NCI-H226 (cell line): ENCODE results near the gene TXNDC2.
"Not testable (repeated sequence)": the region's sequence is repeated elsewhere in the genome, so short reads cannot be mapped to it uniquely, and the experiment has no call there.

ENCODE experiments used
- DNase-seq: peaks from one replicate; pipeline ENCODE4 v3.0.0-alpha.2; 2015

TXNDC2 gene

DNA sequence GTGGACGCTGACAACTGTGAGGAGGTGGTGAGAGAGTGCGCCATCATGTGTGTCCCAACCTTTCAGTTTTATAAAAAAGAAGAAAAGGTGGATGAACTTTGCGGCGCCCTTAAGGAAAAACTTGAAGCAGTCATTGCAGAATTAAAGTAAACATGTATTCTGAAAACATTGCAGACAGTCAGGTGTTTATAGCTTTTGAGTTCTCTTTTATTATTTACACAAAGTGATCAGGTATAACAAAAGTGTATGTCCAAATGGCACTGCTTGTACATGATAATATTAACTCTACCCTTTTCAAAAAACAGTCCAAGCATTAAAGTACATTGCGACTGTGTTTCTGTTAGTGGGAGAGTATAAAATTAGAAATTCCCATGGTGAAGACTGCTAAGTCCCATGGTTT lies 2.2 kb downstream of the TXNDC2 start:
- DNase-seq, result no peak

DNA sequence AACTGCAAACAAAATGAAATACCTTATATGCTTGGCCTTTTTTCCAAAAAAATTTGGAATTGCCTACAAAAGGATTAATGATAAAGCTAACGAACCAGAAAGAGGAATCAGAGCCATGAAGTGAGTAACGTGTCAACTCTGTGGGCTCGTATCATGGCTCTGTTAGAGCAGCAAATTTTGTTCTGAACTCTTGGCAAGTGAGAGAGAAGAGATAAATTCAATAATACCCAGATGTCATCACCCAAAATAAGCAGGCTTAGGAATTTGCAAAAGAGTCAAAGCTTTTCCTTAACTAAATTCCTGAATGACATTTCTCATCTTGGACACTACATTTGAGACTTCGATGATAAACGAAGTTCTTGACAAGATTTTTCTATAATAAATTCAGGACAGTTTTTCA lies 4.4 kb downstream of the TXNDC2 start:
- DNase-seq, result no peak

DNA sequence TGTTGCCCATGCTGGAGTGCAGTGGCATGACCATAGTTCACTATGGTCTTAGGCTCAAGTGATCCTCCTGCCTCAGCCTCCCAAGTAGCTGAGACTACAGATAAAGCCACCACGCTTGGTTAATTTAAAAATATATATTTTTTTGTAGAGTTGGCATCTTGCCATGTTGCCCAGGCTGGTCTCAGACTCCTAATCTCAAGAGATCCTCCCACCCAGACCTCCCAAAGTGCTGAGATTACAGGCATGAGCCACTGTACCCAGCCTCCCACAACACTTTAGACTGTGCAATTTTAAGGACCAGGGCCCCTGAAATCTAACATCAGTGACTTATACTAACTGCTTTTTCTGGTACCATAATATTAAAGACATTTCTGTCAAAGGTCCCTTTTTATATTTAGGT lies 5.2 kb downstream of the TXNDC2 start:
- DNase-seq, result no peak

DNA sequence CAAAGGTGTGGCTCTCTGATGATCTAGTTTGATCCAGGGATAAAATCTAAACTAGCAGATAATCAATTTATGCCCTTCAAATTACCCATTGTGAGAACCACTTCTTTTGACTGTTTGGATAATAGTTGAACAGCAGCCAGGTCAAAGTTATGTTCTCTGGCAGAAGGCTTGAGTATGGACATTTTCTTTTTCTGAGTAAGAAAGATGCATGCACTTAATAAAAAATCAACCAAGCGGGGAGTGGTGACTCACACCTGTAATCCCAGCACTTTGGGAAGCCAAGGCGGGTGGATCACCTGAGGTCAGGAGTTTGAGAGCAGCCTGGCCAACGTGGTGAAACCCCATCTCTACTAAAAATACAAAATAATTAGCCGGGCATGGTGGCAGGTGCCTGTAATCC lies 5.7 kb downstream of the TXNDC2 start:
- peak; percentile 39 for DNase-seq

DNA sequence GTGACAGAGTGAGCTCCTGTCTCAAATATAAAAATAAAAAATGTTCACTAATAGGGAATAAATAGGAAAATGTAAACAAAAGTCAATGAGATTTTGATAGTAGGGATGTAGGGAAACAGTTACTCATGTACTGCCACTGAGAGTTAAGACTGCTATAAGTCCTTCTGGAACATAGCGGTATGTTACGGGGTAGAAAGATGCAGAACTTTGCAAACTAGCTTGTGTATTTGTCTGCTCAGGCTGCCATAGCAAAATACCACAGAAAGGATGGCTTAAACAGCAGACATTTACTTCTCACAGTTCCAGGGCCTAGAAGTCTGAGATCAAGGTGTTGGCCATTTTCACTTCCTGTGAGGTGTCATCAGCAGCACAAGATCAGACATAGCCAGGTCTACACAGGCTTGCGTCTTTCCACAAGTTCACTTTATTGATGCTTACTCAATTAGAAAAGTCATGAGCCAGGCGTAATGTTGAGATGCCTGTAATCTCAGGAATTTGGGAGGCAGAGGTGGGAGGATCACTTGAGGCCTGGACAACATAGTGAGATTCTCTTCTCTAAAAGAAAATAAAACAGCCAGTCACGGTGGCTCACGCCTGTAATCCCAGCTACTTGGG lies 8.8 kb downstream of the TXNDC2 start:
- no peak for DNase-seq

DNA sequence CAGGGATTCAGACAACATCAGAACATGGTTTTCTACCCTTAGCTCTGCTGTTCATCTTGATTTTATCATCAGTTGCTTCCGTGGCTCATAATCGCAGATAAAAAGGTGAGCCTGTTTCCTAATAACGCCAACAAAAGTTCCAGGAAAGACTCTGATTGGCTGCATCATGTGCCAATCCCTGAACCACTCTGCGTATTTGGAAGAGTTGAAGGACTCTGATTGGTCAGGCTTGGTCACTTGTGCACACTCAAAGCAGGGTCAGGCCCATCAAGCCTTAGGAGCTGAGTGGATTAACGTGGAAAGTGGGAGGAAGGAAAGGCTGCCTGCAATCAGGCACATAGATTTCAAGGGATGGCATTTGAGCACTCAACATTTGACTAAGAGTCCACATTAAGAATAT lies 11.4 kb downstream of the TXNDC2 start:
- DNase-seq, result no peak

DNA sequence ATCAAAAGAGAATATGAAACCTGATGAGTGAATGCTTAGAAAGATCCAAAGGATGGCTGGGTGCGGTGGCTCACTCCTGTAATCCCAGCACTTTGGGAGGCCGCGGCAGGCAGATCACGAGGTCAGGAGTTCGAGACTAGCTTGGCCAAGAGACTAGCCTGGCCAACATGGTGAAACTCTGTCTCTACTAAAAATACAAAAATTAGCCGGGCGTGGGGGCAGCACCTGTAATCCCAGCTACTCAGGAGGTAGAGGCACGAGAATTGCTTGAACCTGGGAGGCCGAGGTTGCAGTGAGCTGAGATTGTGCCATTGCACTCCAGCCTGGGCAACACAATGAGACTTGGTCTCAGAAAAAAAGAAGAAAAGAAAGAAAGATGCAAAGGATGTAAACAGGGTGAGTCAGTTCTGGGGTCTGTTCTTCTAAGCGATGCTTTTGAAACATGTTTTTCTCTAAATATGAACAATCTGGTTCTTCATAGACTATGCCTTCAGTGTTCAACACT lies 12.1 kb downstream of the TXNDC2 start:
- DNase-seq, result not testable (repeated sequence)

DNA sequence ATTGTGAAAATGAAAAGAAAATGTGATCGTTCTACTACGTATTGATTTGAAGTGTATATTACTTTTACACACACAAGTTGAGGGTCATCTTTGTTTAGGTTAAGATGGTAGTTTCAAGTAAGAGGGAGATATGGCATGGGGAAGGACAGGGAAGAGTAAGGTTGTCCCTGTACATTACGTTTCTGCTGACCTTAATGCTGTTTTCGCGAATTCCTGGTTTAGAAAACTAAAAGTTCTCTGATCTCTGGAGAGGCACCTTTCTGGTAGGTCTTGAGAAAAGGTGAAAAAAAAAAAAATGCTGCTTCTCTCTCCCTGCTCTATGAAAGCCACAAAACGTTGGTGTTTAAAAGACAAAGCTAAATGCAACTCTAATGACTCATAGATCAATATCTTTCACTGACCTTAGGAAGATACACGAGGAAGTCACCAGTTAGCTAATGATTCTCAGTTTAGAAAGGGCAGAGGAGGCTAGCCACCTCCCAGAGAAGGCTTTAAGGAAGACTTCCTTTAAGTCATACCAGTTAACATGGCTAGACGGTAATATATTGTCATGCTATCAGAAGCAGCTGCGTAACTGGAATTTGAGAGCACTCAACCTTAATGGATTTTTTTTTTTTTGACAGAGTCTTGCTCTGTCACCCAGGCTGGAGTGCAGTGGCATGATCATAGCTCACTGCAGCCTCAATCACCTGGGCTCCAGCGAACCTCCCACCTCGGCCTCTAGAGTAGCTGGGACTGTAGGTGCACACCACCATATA lies 13.2 kb downstream of the TXNDC2 start:
- DNase-seq, result no peak

DNA sequence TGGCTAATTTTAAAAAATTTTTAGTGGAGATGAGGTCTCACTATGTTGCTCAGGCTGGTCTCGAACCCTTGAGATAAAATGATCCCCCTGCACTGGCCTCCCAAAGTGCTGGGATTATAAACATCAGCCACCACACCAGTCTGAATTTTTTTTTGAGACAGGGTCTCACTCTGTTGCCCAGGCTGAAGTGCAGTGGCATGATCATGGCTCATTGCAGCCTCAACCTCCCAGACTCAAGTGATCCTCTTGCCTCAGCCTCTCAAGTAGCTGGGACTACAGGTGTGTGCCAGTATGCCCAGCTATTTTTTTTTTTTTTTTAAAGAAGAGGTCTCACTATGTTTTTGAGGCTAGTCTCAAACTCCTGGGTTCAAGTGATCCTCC lies 13.8 kb downstream of the TXNDC2 start:
- DNase-seq, result not testable (repeated sequence)

DNA sequence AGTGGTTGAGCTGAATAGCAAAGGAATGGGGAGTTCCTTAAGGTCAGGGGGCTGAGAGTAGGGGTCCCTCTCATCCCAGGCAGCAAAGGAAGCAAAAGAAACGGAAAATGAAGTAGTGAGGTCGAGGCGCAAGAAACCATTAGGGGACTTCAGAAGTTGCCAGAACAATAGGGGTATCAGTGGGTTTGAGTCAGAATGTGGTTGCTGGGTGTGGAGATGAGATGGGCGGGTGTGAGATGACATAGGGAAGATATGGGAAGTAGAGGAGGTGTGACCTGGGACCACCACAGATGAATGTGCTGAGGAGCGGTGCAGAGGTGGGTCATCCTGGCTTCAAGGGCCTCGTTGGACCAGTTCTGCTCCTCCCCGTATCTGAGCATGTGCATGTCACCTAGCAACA lies 14.9 kb downstream of the TXNDC2 start:
- no peak for DNase-seq

DNA sequence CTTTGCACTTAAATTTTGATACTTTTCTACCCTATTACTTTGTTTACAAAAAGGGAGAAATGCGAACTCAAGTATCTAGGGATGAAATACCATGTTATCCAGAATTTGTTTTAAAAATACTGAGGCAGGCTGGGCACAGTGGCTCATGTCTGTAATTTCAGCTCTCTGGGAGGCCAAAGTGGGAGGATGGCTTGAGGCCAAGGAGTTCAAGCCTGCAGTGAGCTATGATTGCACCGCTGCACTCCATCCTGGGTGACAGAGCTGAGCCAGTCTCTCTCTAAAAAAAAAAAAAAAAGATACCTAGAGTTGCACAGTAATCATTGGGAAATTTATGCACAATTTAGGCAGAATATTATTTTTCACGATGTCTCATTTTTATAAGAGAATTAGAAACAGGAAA lies 15.6 kb downstream of the TXNDC2 start:
- peak; percentile 65 for DNase-seq

DNA sequence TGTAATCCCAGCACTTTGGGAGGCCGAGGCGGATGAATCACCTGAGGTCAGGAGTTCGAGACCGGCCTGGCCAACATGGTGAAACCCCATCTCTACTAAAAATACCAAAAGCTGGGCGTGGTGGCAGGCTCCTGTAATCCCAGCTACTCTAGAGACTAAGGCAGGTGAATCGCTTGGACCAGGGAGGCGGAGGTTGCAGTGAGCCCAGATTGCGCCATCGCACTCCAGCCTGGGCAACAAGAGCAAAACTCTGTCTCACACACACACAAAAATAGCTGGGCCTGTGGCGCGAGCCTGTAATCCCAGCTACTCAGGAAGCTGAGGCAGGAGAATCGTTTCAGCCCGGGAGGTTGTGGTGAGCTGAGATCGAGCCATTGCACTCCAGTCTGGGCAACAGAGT lies 16.5 kb downstream of the TXNDC2 start:
- DNase-seq, result not testable (repeated sequence)

DNA sequence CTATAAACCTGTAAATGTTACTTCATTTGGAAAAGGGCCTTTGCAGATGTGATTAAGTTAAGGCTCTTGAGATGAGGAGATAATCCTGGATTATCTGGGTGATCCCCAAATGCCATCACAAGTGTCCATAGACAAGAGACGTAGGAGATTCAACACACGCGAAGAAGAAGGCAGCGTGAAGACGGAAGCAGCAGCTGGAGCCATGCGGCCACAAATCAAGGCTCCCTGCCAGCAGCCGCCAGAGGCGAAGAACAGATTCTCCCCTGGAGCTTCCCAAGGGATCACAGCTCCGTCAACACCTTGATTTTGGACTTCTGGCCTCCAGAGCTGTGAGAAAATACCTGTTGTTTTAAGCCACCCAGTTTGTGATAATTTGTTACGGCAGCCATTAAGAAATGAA lies 17.1 kb downstream of the TXNDC2 start:
- DNase-seq, result no peak

DNA sequence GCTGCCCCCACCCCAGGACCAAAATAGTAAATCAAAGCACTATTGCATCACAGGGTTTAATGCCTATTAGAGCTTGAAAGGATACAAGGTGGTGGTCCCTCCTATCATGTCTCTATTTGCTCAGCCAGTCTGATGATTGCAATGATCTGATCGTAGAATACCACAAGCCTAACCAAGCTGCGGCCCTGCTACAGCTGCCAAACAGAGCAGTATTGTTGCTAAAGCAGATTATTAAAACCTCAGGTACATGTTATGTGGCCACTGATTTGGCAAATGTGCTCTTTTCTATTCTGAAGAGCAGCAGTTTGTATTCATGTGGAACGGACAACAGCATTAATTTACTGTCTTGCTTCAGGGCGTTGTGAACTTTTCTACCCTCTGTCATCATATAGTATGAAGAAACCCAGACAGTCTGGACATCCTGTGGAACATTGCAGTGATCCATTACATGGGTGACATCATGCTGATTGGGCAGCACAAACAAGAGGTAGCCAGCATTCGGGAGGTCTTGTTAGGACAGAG lies 19.7 kb downstream of the TXNDC2 start:
- no peak for DNase-seq

DNA sequence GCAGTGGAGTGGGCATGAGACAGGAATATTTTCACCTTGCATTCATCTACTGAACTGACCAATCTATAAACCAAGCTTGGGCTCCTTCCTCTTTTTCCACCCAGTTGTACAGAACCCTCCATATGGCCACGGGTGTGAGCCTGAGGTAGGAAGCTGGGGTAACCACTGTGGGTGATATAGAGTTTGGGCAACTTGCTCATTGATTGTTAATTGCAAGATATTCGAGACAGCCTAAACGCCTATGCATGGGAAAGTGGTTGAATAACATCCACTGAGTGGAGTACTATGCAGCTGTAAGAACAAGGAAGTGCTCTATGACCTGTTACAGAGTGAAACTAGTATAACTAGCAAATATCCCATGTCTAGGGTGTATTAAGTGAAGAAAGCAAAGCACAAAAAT lies 20.7 kb downstream of the TXNDC2 start:
- DNase-seq, result no peak

DNA sequence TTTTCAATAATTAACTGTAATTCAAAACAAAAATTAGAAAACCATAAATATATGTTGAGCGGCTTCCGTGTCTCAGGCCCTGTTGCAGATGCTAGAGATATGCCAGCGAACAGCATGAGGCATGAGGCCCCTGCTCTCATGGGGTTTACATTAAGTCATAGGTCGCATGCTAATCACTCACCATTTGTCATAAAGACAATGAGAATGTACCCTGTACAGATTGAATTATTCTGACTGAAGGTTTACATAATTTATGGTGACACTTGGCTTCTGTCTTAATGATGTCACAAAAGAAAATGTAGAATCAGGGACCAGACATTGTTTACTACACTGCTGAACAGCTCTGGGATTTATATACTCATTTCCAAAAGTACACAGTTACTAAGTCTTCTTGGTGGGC lies 22.1 kb downstream of the TXNDC2 start:
- DNase-seq, result no peak

DNA sequence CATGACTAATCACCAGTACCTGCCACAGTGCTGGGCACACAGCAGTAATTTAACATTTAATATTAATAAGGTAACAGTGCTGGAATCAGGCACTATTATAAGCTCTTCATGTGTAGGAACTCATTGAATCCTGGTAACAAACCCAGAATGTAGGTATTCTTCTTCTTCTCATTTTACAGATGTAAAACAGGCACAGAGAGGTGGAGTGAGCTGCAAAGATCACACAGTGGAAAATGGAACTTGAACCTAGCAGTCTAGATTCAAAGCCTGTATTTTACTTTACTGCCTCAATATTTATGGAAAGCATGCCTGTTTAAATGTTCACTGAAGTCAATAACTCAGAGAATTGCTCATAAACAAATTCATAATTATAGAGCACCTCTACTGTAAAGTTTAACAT lies 24.3 kb downstream of the TXNDC2 start:
- DNase-seq, result no peak

DNA sequence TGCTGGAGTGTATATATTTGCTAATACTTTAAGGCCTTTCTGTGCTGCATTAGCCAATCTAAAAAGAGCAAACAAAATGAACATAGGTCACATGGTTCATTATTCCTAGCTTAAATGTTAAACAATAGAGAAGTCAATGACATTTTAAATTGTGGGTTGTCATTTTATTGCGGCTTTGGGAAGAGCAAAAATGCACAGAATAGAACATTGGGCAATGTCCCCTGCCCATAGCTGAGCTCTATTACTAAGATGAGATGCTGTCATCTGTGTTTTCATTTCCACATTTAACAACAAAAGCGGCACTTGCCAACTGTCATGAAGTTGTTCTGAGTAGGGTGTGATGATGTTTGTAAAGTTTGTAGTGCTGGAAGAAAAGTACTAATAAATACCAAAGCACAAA lies 24.9 kb downstream of the TXNDC2 start:
- no peak for DNase-seq

DNA sequence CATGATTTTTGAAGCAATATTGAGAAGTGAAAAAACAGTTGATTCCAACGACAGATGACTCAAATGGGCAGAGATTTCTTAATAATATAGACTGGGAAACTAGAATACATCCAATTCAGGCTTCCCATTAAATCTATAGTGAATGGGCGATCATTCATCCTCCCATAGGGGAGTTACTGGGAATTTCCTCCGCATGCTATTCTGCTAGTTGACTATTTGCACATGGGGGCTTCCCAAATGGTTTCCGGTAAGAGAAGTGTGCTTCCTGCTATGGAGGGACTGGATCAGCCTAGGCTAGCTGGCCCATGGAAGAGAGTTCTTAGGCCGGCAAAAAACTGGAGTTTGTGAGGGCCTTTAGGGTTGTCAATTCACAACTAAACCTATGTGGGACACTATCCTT lies 25.5 kb downstream of the TXNDC2 start:
- no peak for DNase-seq

DNA sequence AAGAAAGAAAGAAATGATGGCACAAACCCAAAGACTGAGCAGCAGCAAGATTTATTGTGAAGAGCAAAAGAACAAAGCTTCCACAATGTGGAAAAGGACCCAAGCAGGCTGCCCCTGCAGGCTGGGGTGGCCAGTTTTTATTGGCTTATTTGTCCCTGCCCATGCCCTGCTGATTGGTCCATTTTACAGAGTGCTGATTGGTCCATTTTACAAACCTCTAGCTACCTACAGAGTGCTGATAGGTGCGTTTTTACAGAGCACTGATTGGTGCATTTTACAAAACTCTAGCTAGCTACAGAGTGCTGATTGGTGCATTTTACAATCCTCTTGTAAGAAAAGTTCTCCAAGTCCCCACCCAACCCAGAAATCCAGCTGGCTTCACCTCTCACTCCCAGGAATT lies 26.5 kb downstream of the TXNDC2 start:
- DNase-seq, result peak; percentile 22

DNA sequence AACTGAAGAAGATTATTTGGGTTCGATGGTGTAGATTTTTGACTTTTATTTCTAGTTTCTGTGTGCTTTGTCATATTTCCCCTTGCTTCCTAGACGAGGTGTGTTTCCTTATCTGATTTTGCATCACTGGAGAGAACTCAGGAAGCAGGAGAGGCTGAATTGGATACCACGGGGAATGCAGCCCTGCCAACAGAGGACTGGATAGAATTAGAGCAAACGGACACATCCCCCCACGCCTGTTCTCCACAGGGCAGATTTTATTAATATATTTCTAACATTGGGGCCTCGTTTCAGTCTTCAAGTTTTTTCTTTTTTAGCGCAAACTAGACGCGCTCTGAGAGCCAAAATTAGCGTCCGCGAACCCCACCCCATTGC lies 27.4 kb downstream of the TXNDC2 start:
- DNase-seq, result no peak

DNA sequence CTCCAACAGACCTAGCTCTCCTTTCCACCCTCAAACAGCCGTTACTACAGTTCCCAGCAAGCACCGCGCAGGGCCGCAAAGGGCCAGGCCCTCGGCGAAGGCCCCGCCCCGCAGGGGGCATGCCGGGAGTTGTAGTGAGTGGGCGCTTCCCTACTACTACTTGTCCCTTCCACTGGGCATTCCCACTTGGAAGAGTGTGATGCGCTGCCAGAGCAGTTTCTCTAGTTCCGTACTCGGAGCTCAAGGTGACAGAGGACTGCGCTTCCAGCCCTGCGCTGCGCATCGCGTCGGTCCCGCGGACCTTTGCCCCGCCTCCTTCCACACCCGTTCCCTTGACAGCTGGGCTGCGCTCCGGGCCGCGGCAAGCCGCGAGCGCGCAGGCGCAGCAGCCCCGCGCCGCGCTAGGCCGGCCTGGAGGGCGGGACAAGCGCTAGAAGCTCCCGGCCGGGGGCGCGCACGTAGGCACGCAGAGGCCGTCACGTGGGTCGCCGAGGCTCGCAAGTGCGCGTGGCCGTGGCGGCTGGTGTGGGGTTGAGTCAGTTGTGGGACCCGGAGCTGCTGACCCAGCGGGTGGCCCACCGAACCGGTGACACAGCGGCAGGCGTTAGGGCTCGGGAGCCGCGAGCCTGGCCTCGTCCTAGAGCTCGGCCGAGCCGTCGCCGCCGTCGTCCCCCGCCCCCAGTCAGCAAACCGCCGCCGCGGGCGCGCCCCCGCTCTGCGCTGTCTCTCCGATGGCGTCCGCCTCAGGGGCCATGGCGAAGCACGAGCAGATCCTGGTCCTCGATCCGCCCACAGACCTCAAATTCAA lies 28.0 kb downstream of the TXNDC2 start, which contains the start of gene VAPA:
Gene VAPA, plus strand, starts transcription at position 491 of the 808 bp plus-strand sequence. Its CDS starts 241 bp downstream, at position 732.
- peak; percentile 93 for DNase-seq

DNA sequence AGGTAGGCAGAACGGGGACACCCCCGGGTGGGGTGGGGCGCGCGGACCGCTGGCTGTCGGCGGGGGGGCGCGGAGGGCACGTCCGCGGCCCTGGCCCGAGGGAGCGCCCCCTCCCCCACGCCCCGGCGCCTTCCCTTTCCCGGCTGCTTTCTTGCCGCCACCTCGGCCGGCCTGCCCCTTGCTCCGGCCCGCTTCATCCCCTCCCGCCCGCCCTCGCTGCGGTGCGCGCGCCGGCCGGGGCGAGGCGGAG lies 28.5 kb downstream of the TXNDC2 start:
- peak; percentile 43 for DNase-seq
